HTERT RPE-1 (cell line): Measurements from ENCODE around the gene SPOCK3.
"Not testable (repeated sequence)": the region's sequence is repeated elsewhere in the genome, so short reads cannot be mapped to it uniquely, and the experiment has no call there.

Experiments used
- in situ Hi-C: fragments of 300-500 bp; cut with MboI; formaldehyde crosslinking; loops from 4 replicates; pipeline ENCODE4 v1.14.3; 2020; ENCODE audit warnings: low sequenced_read_pairs

Gene SPOCK3

GRCh38 chr4:167234316-167234881 is at the start of gene SPOCK3:
Gene SPOCK3, minus strand, starts transcription at chr4:167234494.
- in situ Hi-C loops = no loop called here

- in situ Hi-C loops = no loop called here
These were observed 48.0 kb upstream of the SPOCK3 start for GRCh38 chr4:167282171-167282864.

DNA sequence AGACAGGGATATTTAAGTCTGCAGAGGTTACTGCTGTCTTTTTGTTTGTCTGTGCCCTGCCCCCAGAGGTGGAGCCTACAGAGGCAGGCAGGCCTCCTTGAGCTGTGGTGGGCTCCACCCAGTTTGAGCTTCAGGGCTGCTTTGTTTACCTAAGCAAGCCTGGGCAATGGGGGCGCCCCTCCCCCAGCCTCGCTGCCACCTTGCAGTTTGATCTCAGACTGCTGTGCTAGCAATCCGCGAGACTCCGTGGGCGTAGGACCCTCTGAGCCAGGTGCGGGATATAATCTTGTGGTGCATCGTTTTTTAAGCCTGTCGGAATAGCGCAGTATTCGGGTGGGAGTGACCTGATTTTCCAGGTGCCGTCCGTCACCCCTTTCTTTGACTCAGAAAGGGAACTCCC is 47.3 kb upstream of the SPOCK3 start:
- in situ Hi-C loops = not testable (repeated sequence)

DNA sequence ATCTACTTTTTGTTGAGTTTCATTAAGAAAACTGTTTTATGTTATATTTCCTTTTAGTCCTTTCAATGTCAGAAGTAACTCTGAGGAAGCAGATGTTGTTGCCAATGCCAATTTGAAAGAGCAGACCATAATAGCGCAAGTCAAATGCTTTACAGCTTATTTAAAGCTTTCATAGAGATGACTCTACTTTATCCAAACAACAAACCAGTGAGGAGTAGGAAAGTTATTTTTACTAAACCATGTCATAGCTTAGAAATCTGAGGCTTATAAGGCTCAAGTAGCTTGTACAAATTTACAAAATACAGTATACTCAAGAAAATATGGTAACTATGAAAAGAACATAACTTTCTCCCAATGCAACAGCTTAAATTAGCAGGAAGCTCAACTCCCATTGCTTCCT is 40.1 kb upstream of the SPOCK3 start:
- in situ Hi-C loops = no loop called here

DNA sequence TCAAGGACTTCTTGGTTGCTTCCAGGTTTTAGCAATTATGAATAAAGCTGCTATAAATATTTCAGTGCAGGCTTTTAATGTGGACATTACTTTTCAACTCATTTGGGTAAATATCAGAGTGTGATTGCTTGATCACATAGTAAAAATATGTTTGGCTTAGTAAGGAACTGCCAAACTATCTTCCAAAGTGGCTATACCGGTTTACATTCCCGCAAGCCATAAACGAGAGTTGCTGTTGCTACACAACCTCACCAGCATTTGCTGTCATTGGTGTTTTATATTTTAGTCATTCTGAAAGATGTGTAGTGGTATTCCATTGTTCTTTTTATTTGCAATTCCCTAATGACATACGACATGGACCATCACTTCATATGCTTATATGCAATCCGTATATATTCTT is 30.9 kb upstream of the SPOCK3 start:
- in situ Hi-C loops = no loop called here

GRCh38 chr4:167248271-167248670 is 14.0 kb upstream of the SPOCK3 start:
- in situ Hi-C loops = no loop called here

- in situ Hi-C loops = no loop called here
These were observed 5.3 kb upstream of the SPOCK3 start for GRCh38 chr4:167239627-167240026.

GRCh38 chr4:167238226-167238625 is 3.9 kb upstream of the SPOCK3 start:
- in situ Hi-C loops = no loop called here

GRCh38 chr4:167233685-167234315 is 494 bp downstream of the SPOCK3 start:
- in situ Hi-C loops = no loop called here

DNA sequence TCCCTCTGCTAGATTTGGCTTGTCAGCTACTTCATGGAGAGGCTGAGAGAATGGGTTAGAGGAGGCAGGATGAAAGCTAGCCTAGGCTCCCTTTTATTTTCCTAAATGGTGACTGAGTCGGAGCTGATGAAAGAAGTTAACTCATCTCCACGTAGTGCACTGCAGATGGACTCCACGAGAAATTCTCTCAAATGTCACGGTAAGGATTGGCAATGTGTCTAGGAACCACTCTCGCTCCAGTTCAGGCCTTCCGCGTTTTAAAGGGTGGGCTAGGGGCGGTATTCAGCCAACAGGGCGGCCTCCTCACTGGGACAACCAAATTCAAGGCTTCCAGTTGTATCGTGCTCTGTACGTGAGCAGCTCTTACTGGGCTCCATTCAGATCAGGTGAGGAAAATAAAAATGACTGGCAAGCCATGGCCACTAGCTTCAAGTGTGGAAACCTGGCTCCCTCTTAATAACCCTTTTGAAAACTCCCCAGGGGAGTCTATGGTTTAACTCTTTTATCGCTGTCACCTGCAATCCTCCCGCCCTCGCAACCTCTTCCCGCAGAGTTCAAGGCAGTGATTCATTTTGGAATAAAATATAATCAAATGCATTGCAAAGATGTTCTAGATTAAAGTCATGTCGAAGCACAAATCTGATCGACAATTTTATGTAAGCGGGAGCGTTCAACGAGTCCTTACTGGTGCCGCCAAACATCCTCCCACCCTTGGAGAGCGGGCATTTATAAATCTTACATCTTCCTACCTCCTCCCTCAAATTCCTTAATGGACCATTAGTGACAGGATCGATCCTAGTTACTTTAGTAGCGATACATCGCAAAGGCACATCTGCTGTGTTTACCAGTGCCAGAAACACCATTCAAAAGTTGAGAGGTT is 1.2 kb downstream of the SPOCK3 start:
- in situ Hi-C loops = no loop called here

GRCh38 chr4:167230744-167231143 is 3.5 kb downstream of the SPOCK3 start:
- in situ Hi-C loops = no loop called here

- in situ Hi-C loops = no loop called here
These were observed 12.2 kb downstream of the SPOCK3 start for GRCh38 chr4:167222099-167222498.

- in situ Hi-C loops = no loop called here
These were observed 13.2 kb downstream of the SPOCK3 start for GRCh38 chr4:167221084-167221483.

- in situ Hi-C loops = no loop called here
These were observed 16.2 kb downstream of the SPOCK3 start for GRCh38 chr4:167218022-167218608.

- in situ Hi-C loops = no loop called here
These were observed 17.5 kb downstream of the SPOCK3 start for GRCh38 chr4:167216783-167217182.

DNA sequence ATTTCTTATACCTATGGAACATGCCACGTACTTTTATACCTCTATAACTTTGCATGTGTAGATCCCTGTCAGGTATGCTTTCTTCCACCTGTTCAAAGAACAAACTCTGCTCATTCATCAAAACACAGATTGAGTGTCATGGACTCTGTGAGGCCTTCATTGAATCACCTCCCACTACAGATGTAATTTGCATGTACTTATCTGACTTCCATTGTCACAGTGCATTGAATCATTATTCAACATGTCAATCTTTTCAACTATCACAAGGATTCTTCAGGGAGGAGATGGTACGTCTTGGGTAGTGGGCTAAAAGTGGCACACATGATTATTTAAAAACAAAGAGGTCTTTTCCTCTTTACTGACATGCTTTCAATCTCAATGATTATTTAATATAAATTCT is 24.1 kb downstream of the SPOCK3 start:
- in situ Hi-C loops = no loop called here

GRCh38 chr4:167196344-167197012 is 37.8 kb downstream of the SPOCK3 start:
- in situ Hi-C loops = no loop called here

DNA sequence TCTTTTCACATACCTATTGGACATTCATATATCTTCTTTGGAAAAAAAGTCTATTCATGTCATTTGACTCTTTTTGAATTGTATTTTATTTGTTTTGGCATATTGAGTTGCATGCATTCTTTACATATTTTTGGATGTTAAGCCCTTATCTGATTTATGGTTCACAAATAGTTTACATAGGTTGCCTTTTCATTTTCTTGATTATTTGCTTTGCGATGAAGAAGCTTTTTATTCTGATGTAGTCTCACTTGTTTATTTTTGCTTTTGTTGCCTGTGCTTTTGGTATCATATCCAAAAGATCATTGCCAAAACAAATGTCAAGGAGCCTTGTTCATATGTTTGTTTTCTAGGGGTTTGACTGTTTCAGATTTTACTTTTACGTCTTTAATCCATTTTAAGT is 43.9 kb downstream of the SPOCK3 start:
- in situ Hi-C loops = no loop called here

DNA sequence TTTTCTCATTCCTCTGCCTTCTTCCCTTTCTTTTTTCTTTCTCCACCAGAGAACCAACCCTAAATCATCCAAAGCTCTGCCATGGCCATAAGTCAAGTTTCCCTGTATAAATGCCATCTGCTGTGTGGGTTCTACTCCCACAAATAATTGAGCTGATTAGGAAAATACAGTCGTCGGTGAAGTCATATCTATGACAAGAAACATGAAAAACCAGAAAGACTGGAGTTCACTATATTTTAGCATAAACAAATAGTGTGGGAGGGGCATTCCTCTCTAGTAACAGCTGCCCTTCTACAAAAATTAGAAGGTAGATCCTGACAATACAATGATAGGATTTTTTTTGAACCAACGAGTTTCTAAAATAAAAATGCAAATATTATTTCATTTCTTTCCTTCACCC is 48.8 kb downstream of the SPOCK3 start:
- in situ Hi-C loops = no loop called here

- in situ Hi-C loops = no loop called here
These were observed 51.3 kb downstream of the SPOCK3 start for GRCh38 chr4:167183036-167183435.

DNA sequence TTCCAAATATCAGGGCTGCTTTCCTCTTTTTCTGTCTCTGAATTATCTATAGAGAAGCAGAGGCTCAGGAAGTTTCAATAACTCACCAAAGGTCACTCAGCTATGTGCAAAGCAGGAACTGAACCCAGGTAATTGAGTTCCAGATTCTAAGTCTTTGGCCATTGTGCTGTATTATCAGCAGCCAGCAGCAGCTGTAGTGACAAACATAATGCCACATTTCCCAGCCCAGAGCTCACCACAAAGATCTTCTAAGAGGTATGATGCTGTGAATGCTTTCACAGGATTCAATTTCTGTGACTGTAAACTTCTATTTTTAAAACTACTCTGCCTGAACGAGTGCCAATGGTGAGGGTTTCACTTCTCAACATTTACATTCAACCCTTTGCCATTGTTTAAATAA is 56.4 kb downstream of the SPOCK3 start:
- in situ Hi-C loops = no loop called here
